HCT116 (cell line): ENCODE data around the gene PPP1R11. TPM values are rescaled to one million over a fixed set of nuclear protein-coding genes. Genes with fewer than 3 reads are reported as not detected.

Source experiments
- ATAC-seq: fragments of 200-7000 bp; cut with Tn5 transposase; 2 replicates; pipeline ENCODE4 v1.9.1; 2020; ENCODE audit warnings: mild to moderate bottlenecking, moderate library complexity
- BruUV-seq: library from RNA; stranded (reverse); fragments of 400-500 nt; replicated peaks from 2 replicates; lab custom pipeline; 2021; lab: Mats Ljungman, UMichigan
- CTCF ChIA-PET: fragments of 300-600 bp; sonication (Branson Sonifier 250); formaldehyde crosslinking; loops from one replicate; lab custom pipeline; 2021; ENCODE audit warnings: antibody characterized with exemption; lab: Charles Lee
- POLR2A ChIA-PET: fragments of 300-600, 350-600 bp; sonication (Branson Sonifier 250); formaldehyde crosslinking; loops from one replicate; lab custom pipeline; 2021; ENCODE audit warnings: antibody characterized with exemption; lab: Charles Lee
- RAD21 ChIA-PET, 2 experiments: fragments of 300-600 bp; sonication (Branson Sonifier 250); formaldehyde crosslinking; loops; one replicate each; lab custom pipeline; 2023; ENCODE audit warnings: low total read pairs in 2 of 2; ENCODE audit not compliant: uncharacterized antibody in 2 of 2, unreplicated experiment in 2 of 2, low non-redundant PET in 1 of 2; lab: Charles Lee
- DNase-seq: peaks from one replicate; pipeline ENCODE4 v3.0.0-alpha.2; 2010; ENCODE audit warnings: low read depth, low spot score
- H2AFZ ChIP-seq: fragments of 200-600 bp; shearing (Covaris generic), sonication (generic); 2 replicates; pipeline ENCODE4 v1.6.1; 2017; ENCODE audit warnings: low read depth, mixed run types, mixed read lengths, antibody characterized with exemption, low read length; ENCODE audit not compliant: poor library complexity, severe bottlenecking
- H3K27ac ChIP-seq: 2 replicates; pipeline ENCODE4 v1.5.1; 2012; ENCODE audit warnings: low read depth, low read length
- H3K27me3 ChIP-seq: fragments of 200-600 bp; sonication (generic); 2 replicates; pipeline ENCODE4 v1.6.1; 2016; ENCODE audit warnings: mixed run types, low read length, mixed read lengths; ENCODE audit not compliant: insufficient read depth
- H3K36me3 ChIP-seq, 2 experiments: fragments of 200-500 bp in 1 of 2; fragments of 200-600 bp in 1 of 2; sonication (Bioruptor generic) in 1 of 2; sonication (generic) in 1 of 2; 2 replicates each; pipeline versions ENCODE4 v1.5.1 to v1.6.1; 2014 to 2016; ENCODE audit warnings: low read length in 2 of 2, inconsistent platforms in 1 of 2, mixed read lengths in 1 of 2, mixed run types in 1 of 2; ENCODE audit not compliant: insufficient read depth in 2 of 2, control insufficient read depth in 1 of 2
- H3K4me1 ChIP-seq, 2 experiments: fragments of 200-600 bp in 1 of 2; sonication (generic) in 1 of 2; 2 replicates each; pipeline versions ENCODE4 v1.5.1 to v1.6.1; 2012 to 2017; ENCODE audit warnings: low read length in 2 of 2, inconsistent platforms in 1 of 2, mild to moderate bottlenecking in 1 of 2, mixed read lengths in 1 of 2, mixed run types in 1 of 2, moderate library complexity in 1 of 2; ENCODE audit not compliant: insufficient read depth in 2 of 2, control insufficient read depth in 1 of 2
- H3K4me2 ChIP-seq: fragments of 200-600 bp; sonication (generic); 2 replicates; pipeline ENCODE4 v1.6.1; 2017; ENCODE audit warnings: mixed run types, low read length, mixed read lengths
- H3K4me3 ChIP-seq, 2 experiments: fragments of 200-600 bp in 1 of 2; sonication (generic) in 1 of 2; replicated peaks in 1 of 2; 2 replicates each; pipeline ENCODE4 v1.5.1; 2011 to 2016; ENCODE audit warnings: low read length in 2 of 2, control low read depth in 1 of 2, low read depth in 1 of 2, mild to moderate bottlenecking in 1 of 2, mixed read lengths in 1 of 2, mixed run types in 1 of 2
- H3K79me2 ChIP-seq: fragments of 200-600 bp; sonication (generic); 2 replicates; pipeline ENCODE4 v1.6.1; 2017; ENCODE audit warnings: mild to moderate bottlenecking, mixed run types, low read length, moderate library complexity, mixed read lengths; ENCODE audit not compliant: insufficient read depth
- H3K9ac ChIP-seq: fragments of 200-600 bp; sonication (generic); 2 replicates; pipeline ENCODE4 v1.6.1; 2016; ENCODE audit warnings: low read length, mixed read lengths
- H3K9me2 ChIP-seq: fragments of 200-600 bp; sonication (generic), shearing (Covaris generic); 2 replicates; pipeline ENCODE4 v1.6.1; 2017; ENCODE audit warnings: mixed run types, mild to moderate bottlenecking, moderate library complexity; ENCODE audit not compliant: insufficient read depth
- H3K9me3 ChIP-seq, 2 experiments: fragments of 200-500 bp in 1 of 2; fragments of 200-600 bp in 1 of 2; sonication (Bioruptor generic) in 1 of 2; sonication (generic) in 1 of 2; 2 replicates each; pipeline ENCODE4 v1.6.1; 2014 to 2017; ENCODE audit warnings: low read length in 2 of 2, mixed read lengths in 2 of 2, inconsistent platforms in 1 of 2, low read depth in 1 of 2, mild to moderate bottlenecking in 1 of 2, mixed run types in 1 of 2, moderate library complexity in 1 of 2; ENCODE audit not compliant: control insufficient read depth in 1 of 2, insufficient read depth in 1 of 2
- H4K20me1 ChIP-seq: fragments of 200-600 bp; sonication (generic), shearing (Covaris generic); 2 replicates; pipeline ENCODE4 v1.6.1; 2017; ENCODE audit warnings: mixed run types, mild to moderate bottlenecking, moderate library complexity; ENCODE audit not compliant: insufficient read depth
- ATF3 ChIP-seq: IDR thresholded peaks from 2 replicates; pipeline ENCODE4 v1.6.1; 2012
- CBX3 ChIP-seq: IDR thresholded peaks from 2 replicates; pipeline ENCODE4 v1.6.1; 2012; ENCODE audit warnings: low read depth
- CTCF ChIP-seq, 3 experiments: fragments of 200-600 bp in 1 of 3; sonication (generic) in 1 of 3; IDR thresholded peaks in 2 of 3; conservative IDR thresholded peaks in 1 of 3; 2 replicates each; pipeline ENCODE4 v1.5.1; 2012 to 2017; ENCODE audit warnings: low read depth in 2 of 3, low read length in 2 of 3, antibody characterized with exemption in 1 of 3, borderline replicate concordance in 1 of 3, control low read depth in 1 of 3, mild to moderate bottlenecking in 1 of 3, mixed read lengths in 1 of 3, mixed run types in 1 of 3, moderate library complexity in 1 of 3; ENCODE audit not compliant: insufficient read depth in 1 of 3
- EGR1 ChIP-seq: IDR thresholded peaks from 2 replicates; pipeline ENCODE4 v1.6.1; 2012; ENCODE audit warnings: low read depth
- EZH2 ChIP-seq: fragments of 200-600 bp; sonication (generic); IDR thresholded peaks from 2 replicates; pipeline ENCODE4 v1.6.1; 2017; ENCODE audit warnings: antibody characterized with exemption, mixed run types
- EZH2phosphoT487 ChIP-seq: fragments of 200-600 bp; IDR thresholded peaks from 2 replicates; pipeline ENCODE4 v1.6.1; 2018; ENCODE audit warnings: antibody characterized with exemption, borderline replicate concordance
- JUND ChIP-seq: IDR thresholded peaks from 2 replicates; pipeline ENCODE4 v1.6.1; 2012
- MAX ChIP-seq: IDR thresholded peaks from 2 replicates; pipeline ENCODE4 v1.6.1; 2012
- POLR2A ChIP-seq: IDR thresholded peaks from 2 replicates; pipeline ENCODE4 v1.7.0; 2011; ENCODE audit warnings: borderline replicate concordance; ENCODE audit not compliant: insufficient read depth, insufficient read length; ENCODE audit errors: extremely low read depth
- POLR2AphosphoS5 ChIP-seq: IDR thresholded peaks from 2 replicates; pipeline ENCODE4 v1.6.1; 2011; ENCODE audit warnings: mild to moderate bottlenecking, low read depth, low read length, moderate library complexity
- RAD21 ChIP-seq: IDR thresholded peaks from 2 replicates; pipeline ENCODE4 v1.6.1; 2012; ENCODE audit warnings: low read depth, mild to moderate bottlenecking
- REST ChIP-seq: IDR thresholded peaks from 2 replicates; pipeline ENCODE4 v1.6.1; 2012; ENCODE audit warnings: low read depth
- SP1 ChIP-seq: IDR thresholded peaks from 2 replicates; pipeline ENCODE4 v1.6.1; 2012; ENCODE audit warnings: low read depth
- SRF ChIP-seq: IDR thresholded peaks from 2 replicates; pipeline ENCODE4 v1.6.1; 2012; ENCODE audit warnings: low read depth
- YY1 ChIP-seq: IDR thresholded peaks from 2 replicates; pipeline ENCODE4 v1.6.1; 2011; ENCODE audit warnings: low read length, low read depth, moderate library complexity, mild to moderate bottlenecking; ENCODE audit not compliant: insufficient replicate concordance; ENCODE audit errors: extremely low read depth
- ZBTB33 ChIP-seq: IDR thresholded peaks from 2 replicates; pipeline ENCODE4 v1.6.1; 2011; ENCODE audit warnings: mild to moderate bottlenecking, low read length, moderate library complexity; ENCODE audit not compliant: insufficient replicate concordance; ENCODE audit errors: extremely low read depth
- ZFX ChIP-seq: fragments of 450-650 bp; IDR thresholded peaks from 2 replicates; pipeline ENCODE4 v1.6.1; 2017
- intact Hi-C: fragments of 100-400 bp; cut with micrococcal nuclease; formaldehyde crosslinking; loops from 2 replicates; pipeline ENCODE4 v1.10.0; 2022
- total RNA-seq: library from RNA; stranded (reverse); gene quantifications from one replicate; pipeline ENCODE4 v1.2.1, GENCODE V29; 2021; ENCODE audit not compliant: unreplicated experiment

Gene PPP1R11
- total RNA-seq, 1 experiment from 2014 or later = 29.3 TPM

- H3K36me3 ChIP-seq = no peaks in the 10 kb centered on the region
- H3K4me3 ChIP-seq = peak overlapping the region in 1 of 2 experiments; percentile 56; a peak in 1 of 4 replicates
- intact Hi-C loops = loop anchor here (1.0 to 2.0 kb wide), 4 partner anchors 28 to 223 kb away; partner anchors contain the start of genes TRIM15 and TRIM39
- H4K20me1 ChIP-seq = no peaks in the 10 kb centered on the region
- peak; percentile 74 for DNase-seq
- H3K4me2 ChIP-seq = peak overlapping the region; percentile 91
- H3K27me3 ChIP-seq = no peaks in the 10 kb centered on the region
- peak overlapping the region; percentile 64; the same call in 1 of the 2 replicates for H3K9ac ChIP-seq
- peak; percentile 59 for ATAC-seq
- POLR2A ChIA-PET = interaction anchor here (0.6 to 1.4 kb wide), 4 partner anchors 26 to 116 kb away, joined by 3 to 7 read pairs (median 4); no protein-coding TSS in a partner anchor
- H3K9me3 ChIP-seq = no peaks in the 10 kb centered on the region
- H3K4me1 ChIP-seq = peaks cover 17 to 42% of the 10 kb centered on the region in 2 experiments
- RAD21 ChIA-PET = interaction anchor here (1.1 to 1.4 kb wide), 3 partner anchors 11 to 28 kb away, joined by 3 to 6 read pairs (median 4); no protein-coding TSS in a partner anchor
- no peak overlapping the region for H3K27ac ChIP-seq
- no peaks in the 10 kb centered on the region for H3K9me2 ChIP-seq
- peak overlapping the region; percentile 40 for H2AFZ ChIP-seq
- no peaks in the 10 kb centered on the region for H3K79me2 ChIP-seq
- BruUV-seq = no TSS peak
- CTCF ChIA-PET = interaction anchor here (0.7 to 6.4 kb wide), 14 partner anchors 8 to 449 kb away, joined by 3 to 105 read pairs (median 4); no protein-coding TSS in a partner anchor
- TF ChIP-seq MAX (no peak; the same call in 1 of the 2 replicates), CTCF (IDR thresholded peaks at IDR 0.05 in 2 of 3, conservative IDR thresholded peaks at IDR 0.05 in 1 of 3; ENCODE audit: borderline replicate concordance in 1 of 3, insufficient read depth in 1 of 3, low read depth in 2 of 3, low read length in 2 of 3) (peak; percentile 86 to 96 (median 91)), SP1 (no peak), REST (no peak), POLR2AphosphoS5 (peak; percentile 45), EZH2 (no peak), SRF (no peak), JUND (no peak), EGR1 (no peak), EZH2phosphoT487 (no peak), RAD21 (peak; percentile 95), ZBTB33 (no peak), CBX3 (no peak), ATF3 (no peak), ZFX (no peak), POLR2A (no peak), YY1 (peak; percentile 23)
These were observed 36.2 kb downstream of the PPP1R11 start for GRCh38 chr6:30102970-30103871.
